ENCODE data around the gene ELF1. TPM values are rescaled to one million over a fixed set of nuclear protein-coding genes. Genes with fewer than 3 reads are reported as not detected.

The ELF1 gene
- total and polyA plus RNA-seq, 10 of the 15 experiments (the other 5 are each of a cell fraction or from before 2014, with no cell fraction given) = 43.3 to 97.6 (median 55.7) TPM

DNA sequence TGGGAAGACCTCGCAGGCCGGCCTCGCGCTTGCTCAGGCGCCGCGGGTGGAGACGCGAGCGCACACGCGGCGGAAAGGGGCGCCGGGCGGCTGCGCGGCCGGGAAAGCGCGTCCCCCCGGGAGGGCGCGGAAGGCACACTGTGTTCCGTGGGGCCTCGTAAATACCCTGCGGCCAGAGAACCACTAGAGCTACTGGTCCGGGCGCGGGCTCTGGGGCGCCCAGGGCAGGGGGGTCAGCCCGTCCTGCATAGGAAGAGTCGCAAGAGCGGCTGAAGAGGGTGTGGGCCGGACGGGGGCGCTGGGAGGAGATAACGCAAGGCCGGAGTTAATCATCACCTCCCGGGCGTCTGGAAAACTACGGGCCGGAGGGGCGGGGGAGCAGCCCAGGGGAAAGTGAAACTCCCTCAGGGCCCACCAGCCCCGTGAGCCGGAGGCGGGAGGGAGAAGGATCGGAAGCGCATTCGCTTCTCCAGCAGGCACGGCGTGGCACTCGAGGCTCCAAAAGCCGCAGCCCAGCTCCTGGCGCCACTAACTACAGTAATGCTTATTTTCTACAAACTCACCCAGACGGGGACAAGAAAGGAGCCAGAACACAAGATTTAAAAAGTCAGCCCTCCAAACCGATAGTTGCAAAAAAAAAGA is 41.1 kb upstream of the ELF1 start (continued):
- TF ChIP-seq JUND (IDR thresholded peaks at IDR 0.05; ENCODE audit: low read depth, low read length) (no peak), RCOR1 (conservative IDR thresholded peaks at IDR 0.05; ENCODE audit: low read depth, low read length) (no peak), NBN (IDR thresholded peaks at IDR 0.05) (peak; percentile 76; the same call in 1 of the 2 replicates), CBX3 (IDR thresholded peaks at IDR 0.05; ENCODE audit: borderline replicate concordance, low read depth) (no peak), NR2C1 (IDR thresholded peaks at IDR 0.05) (no peak), RB1 (IDR thresholded peaks at IDR 0.05; ENCODE audit: borderline replicate concordance) (0 out of 2 replicates have a peak, but pooled peaks have one; percentile 26), MTA3 (IDR thresholded peaks at IDR 0.05; ENCODE audit: borderline replicate concordance, low read length) (no peak), RUNX3 (IDR thresholded peaks at IDR 0.05; ENCODE audit: low read length) (no peak), HDAC6 (IDR thresholded peaks at IDR 0.05; ENCODE audit: unreplicated experiment) (no peak), KAT2A (conservative IDR thresholded peaks at IDR 0.05; ENCODE audit: control insufficient read depth, low read depth, low read length) (no peak), SMAD1 (IDR thresholded peaks at IDR 0.05; ENCODE audit: low read depth, partially characterized antibody) (no peak), GATAD2B (conservative IDR thresholded peaks at IDR 0.05; ENCODE audit: low read depth) (peak; percentile 87; the same call in 1 of the 2 replicates), NFXL1 (IDR thresholded peaks at IDR 0.05; ENCODE audit: borderline replicate concordance) (no peak), ASH2L (IDR thresholded peaks at IDR 0.05; ENCODE audit: borderline replicate concordance, low read depth) (0 out of 2 replicates have a peak, but pooled peaks have one; percentile 83), SREBF1 (IDR thresholded peaks at IDR 0.05; ENCODE audit: low read length) (no peak), TBL1XR1 (IDR thresholded peaks at IDR 0.05; ENCODE audit: low read depth, low read length) (no peak), NFYA (IDR thresholded peaks at IDR 0.05; ENCODE audit: borderline replicate concordance, low read depth, low read length) (no peak)
- TF ChIP-seq, protein P1, sequence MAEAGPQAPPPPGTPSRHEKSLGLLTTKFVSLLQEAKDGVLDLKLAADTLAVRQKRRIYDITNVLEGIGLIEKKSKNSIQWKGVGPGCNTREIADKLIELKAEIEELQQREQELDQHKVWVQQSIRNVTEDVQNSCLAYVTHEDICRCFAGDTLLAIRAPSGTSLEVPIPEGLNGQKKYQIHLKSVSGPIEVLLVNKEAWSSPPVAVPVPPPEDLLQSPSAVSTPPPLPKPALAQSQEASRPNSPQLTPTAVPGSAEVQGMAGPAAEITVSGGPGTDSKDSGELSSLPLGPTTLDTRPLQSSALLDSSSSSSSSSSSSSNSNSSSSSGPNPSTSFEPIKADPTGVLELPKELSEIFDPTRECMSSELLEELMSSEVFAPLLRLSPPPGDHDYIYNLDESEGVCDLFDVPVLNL (IDR thresholded peaks at IDR 0.05; ENCODE audit: low read depth, low read length) = no peak
- TF ChIP-seq, protein P2, sequence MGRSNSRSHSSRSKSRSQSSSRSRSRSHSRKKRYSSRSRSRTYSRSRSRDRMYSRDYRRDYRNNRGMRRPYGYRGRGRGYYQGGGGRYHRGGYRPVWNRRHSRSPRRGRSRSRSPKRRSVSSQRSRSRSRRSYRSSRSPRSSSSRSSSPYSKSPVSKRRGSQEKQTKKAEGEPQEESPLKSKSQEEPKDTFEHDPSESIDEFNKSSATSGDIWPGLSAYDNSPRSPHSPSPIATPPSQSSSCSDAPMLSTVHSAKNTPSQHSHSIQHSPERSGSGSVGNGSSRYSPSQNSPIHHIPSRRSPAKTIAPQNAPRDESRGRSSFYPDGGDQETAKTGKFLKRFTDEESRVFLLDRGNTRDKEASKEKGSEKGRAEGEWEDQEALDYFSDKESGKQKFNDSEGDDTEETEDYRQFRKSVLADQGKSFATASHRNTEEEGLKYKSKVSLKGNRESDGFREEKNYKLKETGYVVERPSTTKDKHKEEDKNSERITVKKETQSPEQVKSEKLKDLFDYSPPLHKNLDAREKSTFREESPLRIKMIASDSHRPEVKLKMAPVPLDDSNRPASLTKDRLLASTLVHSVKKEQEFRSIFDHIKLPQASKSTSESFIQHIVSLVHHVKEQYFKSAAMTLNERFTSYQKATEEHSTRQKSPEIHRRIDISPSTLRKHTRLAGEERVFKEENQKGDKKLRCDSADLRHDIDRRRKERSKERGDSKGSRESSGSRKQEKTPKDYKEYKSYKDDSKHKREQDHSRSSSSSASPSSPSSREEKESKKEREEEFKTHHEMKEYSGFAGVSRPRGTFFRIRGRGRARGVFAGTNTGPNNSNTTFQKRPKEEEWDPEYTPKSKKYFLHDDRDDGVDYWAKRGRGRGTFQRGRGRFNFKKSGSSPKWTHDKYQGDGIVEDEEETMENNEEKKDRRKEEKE (IDR thresholded peaks at IDR 0.05) = no peak
- TF ChIP-seq, protein P3, sequence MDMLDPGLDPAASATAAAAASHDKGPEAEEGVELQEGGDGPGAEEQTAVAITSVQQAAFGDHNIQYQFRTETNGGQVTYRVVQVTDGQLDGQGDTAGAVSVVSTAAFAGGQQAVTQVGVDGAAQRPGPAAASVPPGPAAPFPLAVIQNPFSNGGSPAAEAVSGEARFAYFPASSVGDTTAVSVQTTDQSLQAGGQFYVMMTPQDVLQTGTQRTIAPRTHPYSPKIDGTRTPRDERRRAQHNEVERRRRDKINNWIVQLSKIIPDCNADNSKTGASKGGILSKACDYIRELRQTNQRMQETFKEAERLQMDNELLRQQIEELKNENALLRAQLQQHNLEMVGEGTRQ (IDR thresholded peaks at IDR 0.05; ENCODE audit: borderline replicate concordance, low read depth, low read length) = no peak
- TF ChIP-seq, protein P4, sequence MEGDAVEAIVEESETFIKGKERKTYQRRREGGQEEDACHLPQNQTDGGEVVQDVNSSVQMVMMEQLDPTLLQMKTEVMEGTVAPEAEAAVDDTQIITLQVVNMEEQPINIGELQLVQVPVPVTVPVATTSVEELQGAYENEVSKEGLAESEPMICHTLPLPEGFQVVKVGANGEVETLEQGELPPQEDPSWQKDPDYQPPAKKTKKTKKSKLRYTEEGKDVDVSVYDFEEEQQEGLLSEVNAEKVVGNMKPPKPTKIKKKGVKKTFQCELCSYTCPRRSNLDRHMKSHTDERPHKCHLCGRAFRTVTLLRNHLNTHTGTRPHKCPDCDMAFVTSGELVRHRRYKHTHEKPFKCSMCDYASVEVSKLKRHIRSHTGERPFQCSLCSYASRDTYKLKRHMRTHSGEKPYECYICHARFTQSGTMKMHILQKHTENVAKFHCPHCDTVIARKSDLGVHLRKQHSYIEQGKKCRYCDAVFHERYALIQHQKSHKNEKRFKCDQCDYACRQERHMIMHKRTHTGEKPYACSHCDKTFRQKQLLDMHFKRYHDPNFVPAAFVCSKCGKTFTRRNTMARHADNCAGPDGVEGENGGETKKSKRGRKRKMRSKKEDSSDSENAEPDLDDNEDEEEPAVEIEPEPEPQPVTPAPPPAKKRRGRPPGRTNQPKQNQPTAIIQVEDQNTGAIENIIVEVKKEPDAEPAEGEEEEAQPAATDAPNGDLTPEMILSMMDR (IDR thresholded peaks at IDR 0.05 in 2 of 3, conservative IDR thresholded peaks at IDR 0.05 in 1 of 3; ENCODE audit: control insufficient read depth in 2 of 3, extremely low read depth in 1 of 3, insufficient read depth in 1 of 3, low read depth in 3 of 3, low read length in 3 of 3) = peak; percentile 5 to 47 (median 40); a peak in 3 of 6 replicates
- TF ChIP-seq, protein P5, sequence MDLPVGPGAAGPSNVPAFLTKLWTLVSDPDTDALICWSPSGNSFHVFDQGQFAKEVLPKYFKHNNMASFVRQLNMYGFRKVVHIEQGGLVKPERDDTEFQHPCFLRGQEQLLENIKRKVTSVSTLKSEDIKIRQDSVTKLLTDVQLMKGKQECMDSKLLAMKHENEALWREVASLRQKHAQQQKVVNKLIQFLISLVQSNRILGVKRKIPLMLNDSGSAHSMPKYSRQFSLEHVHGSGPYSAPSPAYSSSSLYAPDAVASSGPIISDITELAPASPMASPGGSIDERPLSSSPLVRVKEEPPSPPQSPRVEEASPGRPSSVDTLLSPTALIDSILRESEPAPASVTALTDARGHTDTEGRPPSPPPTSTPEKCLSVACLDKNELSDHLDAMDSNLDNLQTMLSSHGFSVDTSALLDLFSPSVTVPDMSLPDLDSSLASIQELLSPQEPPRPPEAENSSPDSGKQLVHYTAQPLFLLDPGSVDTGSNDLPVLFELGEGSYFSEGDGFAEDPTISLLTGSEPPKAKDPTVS (IDR thresholded peaks at IDR 0.05; ENCODE audit: low read depth, low read length) = no peak
